Urothelium cell line (cell line): ENCODE data around the gene SMC4.

Experiments
- DNase-seq: peaks from one replicate; pipeline ENCODE4 v3.0.0; 2011; ENCODE audit warnings: low spot score, mixed read lengths
- FAIRE-seq: peaks from 2 replicates; lab custom pipeline; 2011; peaks lifted over from hg19 to GRCh38; lab: Jason Lieb, UNC

The SMC4 gene

GRCh38 chr3:160473978-160474377, 74.5 kb downstream of the SMC4 start:
- DNase-seq: no peak
- FAIRE-seq: no peak

- DNase-seq (no peak), FAIRE-seq (no peak)
Observed at GRCh38 chr3:160474416-160474838, 75.0 kb downstream of the SMC4 start.

- FAIRE-seq (no peak), DNase-seq (no peak)
Observed at GRCh38 chr3:160475153-160475552, 75.7 kb downstream of the SMC4 start.

GRCh38 chr3:160475884-160476283, 76.4 kb downstream of the SMC4 start:
- FAIRE-seq: no peak
- DNase-seq: no peak

GRCh38 chr3:160477750-160478149, 78.3 kb downstream of the SMC4 start:
- DNase-seq: no peak
- no peak for FAIRE-seq

GRCh38 chr3:160478338-160478737, 78.9 kb downstream of the SMC4 start:
- no peak for DNase-seq

GRCh38 chr3:160479376-160479775, 79.9 kb downstream of the SMC4 start:
- FAIRE-seq (no peak), DNase-seq (no peak)

More at GRCh38 chr3:160478338-160478737, 78.9 kb downstream of the SMC4 start:
- FAIRE-seq: no peak

GRCh38 chr3:160480931-160481330, 81.5 kb downstream of the SMC4 start:
- DNase-seq (no peak), FAIRE-seq (no peak)

GRCh38 chr3:160481856-160482255, 82.4 kb downstream of the SMC4 start:
- DNase-seq: no peak
- FAIRE-seq: no peak

- FAIRE-seq: no peak
- no peak for DNase-seq
Observed at GRCh38 chr3:160482796-160483195, 83.3 kb downstream of the SMC4 start.
